DMS 273 (cell line): Measurements from ENCODE around the gene AKAP13.
A peak's percentile ranks its signal among the peaks of the same experiment; 100 is the strongest.

Source experiments
- DNase-seq: peaks from one replicate; lab custom pipeline; 2025; ENCODE audit not compliant: unreplicated experiment; lab: John Stamatoyannopoulos, UW

Gene AKAP13

GRCh38 chr15:85760531-85761371 lies 380.3 kb downstream of the AKAP13 start:
- peak; percentile 11 for DNase-seq

GRCh38 chr15:85761635-85762034 lies 381.2 kb downstream of the AKAP13 start:
- DNase-seq: no peak

- no peak for DNase-seq
Observed at GRCh38 chr15:85762039-85762755, 381.8 kb downstream of the AKAP13 start.

GRCh38 chr15:85762756-85763127 lies 382.3 kb downstream of the AKAP13 start:
- no peak for DNase-seq

- no peak for DNase-seq
Observed at GRCh38 chr15:85763157-85763556, 382.8 kb downstream of the AKAP13 start.

GRCh38 chr15:85763673-85764633 lies 383.6 kb downstream of the AKAP13 start:
- DNase-seq: no peak

- DNase-seq: peak; percentile 19
Observed at GRCh38 chr15:85764649-85765277, 384.4 kb downstream of the AKAP13 start.

- no peak for DNase-seq
Observed at GRCh38 chr15:85766001-85766831, 385.8 kb downstream of the AKAP13 start.

GRCh38 chr15:85767785-85768529 lies 387.6 kb downstream of the AKAP13 start:
- DNase-seq: no peak

- DNase-seq: no peak
Observed at GRCh38 chr15:85768595-85769168, 388.3 kb downstream of the AKAP13 start.

- no peak for DNase-seq
Observed at GRCh38 chr15:85769182-85769900, 388.9 kb downstream of the AKAP13 start.

GRCh38 chr15:85770096-85771041 lies 390.0 kb downstream of the AKAP13 start:
- DNase-seq: no peak

- no peak for DNase-seq
Observed at GRCh38 chr15:85771271-85771670, 390.9 kb downstream of the AKAP13 start.

- no peak for DNase-seq
Observed at GRCh38 chr15:85771781-85772445, 391.5 kb downstream of the AKAP13 start.

GRCh38 chr15:85772668-85773067 lies 392.3 kb downstream of the AKAP13 start:
- DNase-seq: peak; percentile 48

GRCh38 chr15:85773249-85773648 lies 392.8 kb downstream of the AKAP13 start:
- DNase-seq: no peak

- DNase-seq: no peak
Observed at GRCh38 chr15:85773970-85774369, 393.6 kb downstream of the AKAP13 start.
